Measurements from ENCODE around the gene C17orf75.

Gene C17orf75

GRCh38 chr17:32331243-32332040 lies 10.5 kb downstream of the C17orf75 start:
- no peaks in the 10 kb centered on the region for H3K27me3 ChIP-seq (ENCODE audit: insufficient read depth, low read length)
- no peak overlapping the region for H3K27ac ChIP-seq (ENCODE audit: low read depth, low read length, poor library complexity, severe bottlenecking)
- peaks cover 8% of the 10 kb centered on the region for H3K4me1 ChIP-seq (ENCODE audit: insufficient read depth, low read length, severe bottlenecking)

DNA sequence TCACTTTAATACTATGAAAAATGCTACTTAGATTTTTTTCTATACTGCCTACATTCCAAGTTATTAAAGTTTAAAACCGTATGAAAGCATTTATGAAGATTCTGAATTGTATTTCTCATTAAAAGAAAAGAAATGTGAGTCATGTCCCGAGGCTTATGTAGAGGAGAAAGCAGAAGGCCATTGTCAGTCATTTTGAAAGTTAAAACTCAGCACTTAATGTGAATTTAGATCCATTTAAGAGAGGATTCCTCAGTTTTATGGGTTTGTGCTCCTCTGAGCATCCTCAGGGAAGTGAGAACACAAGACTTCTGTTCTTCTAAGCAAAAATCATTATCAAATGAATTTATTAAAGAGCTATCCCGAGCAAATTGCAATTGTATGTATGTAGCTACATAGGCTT lies 11.8 kb downstream of the C17orf75 start:
- no peak overlapping the region for H3K9ac ChIP-seq (ENCODE audit: low read length)
- H3K4me2 ChIP-seq (ENCODE audit: low read length) = no peak overlapping the region
- no peak overlapping the region for H3K27ac ChIP-seq (ENCODE audit: low read depth, low read length, poor library complexity, severe bottlenecking)
- H3K9me2 ChIP-seq (ENCODE audit: low read depth, low read length) = no peaks in the 10 kb centered on the region
- H3K4me1 ChIP-seq (ENCODE audit: insufficient read depth, low read length, severe bottlenecking) = peaks cover 8% of the 10 kb centered on the region
- no peaks in the 10 kb centered on the region for H3K27me3 ChIP-seq (ENCODE audit: insufficient read depth, low read length)
- H3K9me3 ChIP-seq (ENCODE audit: low read length) = no peaks in the 10 kb centered on the region
- TF ChIP-seq CTCF (IDR thresholded peaks at IDR 0.05; ENCODE audit: low read length) = no peak
- H2AFZ ChIP-seq (ENCODE audit: low read length) = no peak overlapping the region
- H3K79me2 ChIP-seq (ENCODE audit: insufficient read depth, low read length) = no peaks in the 10 kb centered on the region
- no peaks in the 10 kb centered on the region for H4K20me1 ChIP-seq (ENCODE audit: insufficient read depth, low read length)
- no peak overlapping the region for H3K4me3 ChIP-seq (ENCODE audit: low read depth, low read length, poor library complexity, severe bottlenecking)
- peaks cover 32% of the 10 kb centered on the region for H3K36me3 ChIP-seq (ENCODE audit: insufficient read depth, low read length)
- H3F3A ChIP-seq (ENCODE audit: insufficient read depth, low read length) = no peaks in the 10 kb centered on the region

More at GRCh38 chr17:32331243-32332040, 10.5 kb downstream of the C17orf75 start:
- H3K9me3 ChIP-seq (ENCODE audit: low read length) = no peaks in the 10 kb centered on the region
- TF ChIP-seq CTCF (IDR thresholded peaks at IDR 0.05; ENCODE audit: low read length) (no peak), EZH2 (IDR thresholded peaks at IDR 0.05; ENCODE audit: borderline replicate concordance, low read length) (no peak)
- H3F3A ChIP-seq (ENCODE audit: insufficient read depth, low read length) = no peaks in the 10 kb centered on the region
- peaks cover 43% of the 10 kb centered on the region for H3K36me3 ChIP-seq (ENCODE audit: insufficient read depth, low read length)
- H3K4me2 ChIP-seq (ENCODE audit: low read length) = no peak overlapping the region
- no peaks in the 10 kb centered on the region for H4K20me1 ChIP-seq (ENCODE audit: insufficient read depth, low read length)
- no peak overlapping the region for H2AFZ ChIP-seq (ENCODE audit: low read length)
- no peak overlapping the region for H3K9ac ChIP-seq (ENCODE audit: low read length)
- H3K79me2 ChIP-seq (ENCODE audit: insufficient read depth, low read length) = no peaks in the 10 kb centered on the region
- no peak overlapping the region for H3K4me3 ChIP-seq (ENCODE audit: low read depth, low read length, poor library complexity, severe bottlenecking)
- no peaks in the 10 kb centered on the region for H3K9me2 ChIP-seq (ENCODE audit: low read depth, low read length)

- no peak overlapping the region for H3K27ac ChIP-seq (ENCODE audit: low read depth, low read length, poor library complexity, severe bottlenecking)
- TF ChIP-seq EZH2 (IDR thresholded peaks at IDR 0.05; ENCODE audit: borderline replicate concordance, low read length) (no peak), CTCF (IDR thresholded peaks at IDR 0.05; ENCODE audit: low read length) (no peak)
- peaks cover 10% of the 10 kb centered on the region for H3K36me3 ChIP-seq (ENCODE audit: insufficient read depth, low read length)
- H4K20me1 ChIP-seq (ENCODE audit: insufficient read depth, low read length) = no peaks in the 10 kb centered on the region
- no peaks in the 10 kb centered on the region for H3K9me3 ChIP-seq (ENCODE audit: low read length)
- no peak overlapping the region for H2AFZ ChIP-seq (ENCODE audit: low read length)
- no peaks in the 10 kb centered on the region for H3K27me3 ChIP-seq (ENCODE audit: insufficient read depth, low read length)
- no peaks in the 10 kb centered on the region for H3K79me2 ChIP-seq (ENCODE audit: insufficient read depth, low read length)
- H3K9ac ChIP-seq (ENCODE audit: low read length) = no peak overlapping the region
- peaks cover 8% of the 10 kb centered on the region for H3K4me1 ChIP-seq (ENCODE audit: insufficient read depth, low read length, severe bottlenecking)
- no peak overlapping the region for H3K4me2 ChIP-seq (ENCODE audit: low read length)
- H3F3A ChIP-seq (ENCODE audit: insufficient read depth, low read length) = no peaks in the 10 kb centered on the region
- H3K4me3 ChIP-seq (ENCODE audit: low read depth, low read length, poor library complexity, severe bottlenecking) = no peak overlapping the region
- H3K9me2 ChIP-seq (ENCODE audit: low read depth, low read length) = no peaks in the 10 kb centered on the region
These were observed 14.1 kb downstream of the C17orf75 start for GRCh38 chr17:32327911-32328310.
